IPS-NIHi7 (cell line): ENCODE measurements around the gene ZFHX3.
"Not testable (repeated sequence)": the region's sequence is repeated elsewhere in the genome, so short reads cannot be mapped to it uniquely, and the experiment has no call there.

ENCODE experiments used
- DNase-seq: peaks from one replicate; pipeline ENCODE4 v3.0.0; 2012; ENCODE audit warnings: mixed read lengths; ENCODE audit errors: extremely low spot score

ZFHX3 gene

DNA sequence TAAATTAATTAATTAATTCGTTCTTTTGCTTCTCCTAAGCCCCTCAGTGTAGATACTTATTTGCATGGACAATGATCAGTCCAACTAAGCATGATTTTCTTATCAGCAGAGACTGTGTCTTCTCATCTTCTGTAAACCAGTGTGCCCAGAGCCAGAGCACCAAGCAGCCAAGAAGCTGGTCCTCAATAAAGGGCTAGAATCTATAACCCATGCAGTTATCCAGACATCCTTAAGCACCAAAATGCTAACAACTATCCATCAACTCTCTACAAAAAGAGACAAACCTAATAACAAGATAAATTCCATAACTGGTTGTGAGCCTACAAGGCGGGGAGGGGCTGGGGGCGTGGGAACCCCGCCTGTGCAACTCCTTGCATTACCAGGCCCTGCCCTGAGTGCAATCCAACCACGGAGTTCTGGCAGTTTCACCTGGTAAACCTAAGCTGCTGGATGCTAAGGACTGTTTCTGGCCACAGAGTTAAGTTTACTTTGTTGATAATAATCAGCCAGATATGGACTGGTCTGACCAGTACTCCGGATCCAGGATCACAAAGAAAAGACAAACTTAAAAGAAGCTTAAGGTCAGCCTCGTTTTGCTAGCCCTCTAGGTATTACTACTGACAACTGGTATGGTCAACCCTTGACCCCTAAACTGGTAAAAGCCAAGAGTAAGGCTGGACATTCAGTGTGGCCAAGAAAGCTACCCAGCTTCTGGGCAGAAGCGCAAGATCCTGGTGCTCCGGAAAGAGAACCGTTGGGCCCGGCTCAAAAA is 51.5 kb downstream of the ZFHX3 start:
- DNase-seq: no peak

DNA sequence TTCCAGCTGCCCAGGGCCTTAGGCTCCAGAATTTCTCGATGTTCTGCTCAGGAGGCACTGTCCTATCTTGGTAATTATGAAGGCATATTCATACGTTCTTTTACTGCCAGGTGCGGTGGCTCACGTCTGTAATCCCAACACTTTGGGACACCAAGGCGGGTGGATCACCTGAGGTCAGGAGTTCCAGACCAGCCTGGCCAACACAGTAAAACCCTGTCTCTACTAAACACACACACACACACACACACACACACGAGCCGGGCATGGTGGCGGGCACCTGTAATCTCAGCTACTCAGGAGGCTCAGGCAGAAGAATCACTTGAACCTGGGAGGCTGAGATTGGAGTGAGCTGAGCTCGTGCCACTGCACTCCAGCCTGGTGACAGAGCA is 52.1 kb downstream of the ZFHX3 start:
- not testable (repeated sequence) for DNase-seq

DNA sequence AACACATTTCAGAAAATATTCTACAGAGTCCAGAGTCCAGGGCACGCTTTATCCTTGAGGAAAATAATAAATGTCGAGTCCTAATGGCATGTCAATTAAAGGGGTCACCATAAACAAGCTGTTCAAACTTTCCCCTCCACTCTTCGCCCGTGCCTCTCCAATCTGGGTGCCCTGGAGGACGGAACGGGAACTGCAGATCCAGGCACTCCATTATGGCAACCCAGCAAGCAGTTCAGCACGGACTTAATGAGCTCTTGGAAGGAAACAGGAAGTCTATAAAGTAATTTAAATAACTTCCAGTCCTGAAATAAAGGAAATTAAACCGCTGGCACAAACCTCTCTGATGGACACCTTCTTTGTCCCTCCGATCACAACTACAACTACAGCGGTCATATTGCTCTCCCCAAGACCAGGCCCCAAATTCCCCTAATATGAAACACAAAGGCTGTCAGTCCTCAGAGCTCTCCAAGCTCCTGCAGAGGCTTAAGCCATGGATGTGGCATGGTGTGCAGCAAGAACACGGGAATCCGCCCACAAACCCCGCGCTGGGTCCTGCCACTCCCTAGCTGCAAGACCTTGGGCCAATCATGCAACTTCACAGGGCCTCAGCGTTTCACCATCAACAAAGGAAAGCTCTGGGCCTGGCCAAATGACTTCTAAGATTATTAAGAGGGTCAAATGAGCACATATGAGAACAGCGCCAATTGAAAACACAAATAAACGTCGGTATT is 52.6 kb downstream of the ZFHX3 start:
- DNase-seq: peak; percentile 71

DNA sequence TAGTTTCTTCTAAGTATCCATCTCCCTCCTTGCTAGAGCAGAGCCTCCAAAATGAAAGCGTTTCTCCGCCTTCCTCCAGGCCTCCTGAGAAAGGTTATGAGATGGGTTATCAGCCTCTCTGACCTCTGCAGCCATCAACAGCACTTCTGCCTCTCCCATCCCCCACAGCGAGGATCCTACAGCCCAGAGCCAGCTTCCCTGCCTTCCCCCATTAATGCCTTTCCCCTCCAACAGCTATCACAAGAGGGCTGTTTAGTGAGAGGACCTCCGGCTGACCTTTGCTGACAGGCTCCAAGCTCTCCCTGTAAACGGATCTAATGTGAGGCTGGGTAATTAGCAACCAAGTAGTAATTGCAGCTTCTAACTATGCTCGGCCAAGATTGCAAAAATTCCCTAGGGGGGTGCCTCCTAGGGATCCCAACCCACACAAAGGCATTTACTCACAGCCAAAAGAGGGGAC is 55.8 kb downstream of the ZFHX3 start:
- DNase-seq: peak; percentile 69

DNA sequence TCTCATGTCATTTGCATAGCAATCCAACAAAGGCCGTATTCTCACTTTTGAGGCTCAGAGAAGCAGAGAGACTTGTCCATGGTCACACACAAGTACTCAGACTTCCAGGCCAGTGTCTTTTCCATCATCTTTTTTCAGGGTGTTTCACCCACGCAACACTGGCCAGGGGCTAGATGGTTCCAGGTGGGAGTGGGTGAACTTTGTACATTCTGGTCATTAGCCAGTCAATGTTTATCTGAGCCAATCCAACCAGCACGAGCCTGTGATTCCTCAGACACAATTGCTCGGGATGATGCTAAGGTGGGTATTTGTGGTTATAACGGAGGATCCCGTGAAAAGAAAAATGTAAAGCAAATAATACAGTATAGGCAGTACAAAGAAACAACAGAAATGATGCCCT is 56.3 kb downstream of the ZFHX3 start:
- no peak for DNase-seq

DNA sequence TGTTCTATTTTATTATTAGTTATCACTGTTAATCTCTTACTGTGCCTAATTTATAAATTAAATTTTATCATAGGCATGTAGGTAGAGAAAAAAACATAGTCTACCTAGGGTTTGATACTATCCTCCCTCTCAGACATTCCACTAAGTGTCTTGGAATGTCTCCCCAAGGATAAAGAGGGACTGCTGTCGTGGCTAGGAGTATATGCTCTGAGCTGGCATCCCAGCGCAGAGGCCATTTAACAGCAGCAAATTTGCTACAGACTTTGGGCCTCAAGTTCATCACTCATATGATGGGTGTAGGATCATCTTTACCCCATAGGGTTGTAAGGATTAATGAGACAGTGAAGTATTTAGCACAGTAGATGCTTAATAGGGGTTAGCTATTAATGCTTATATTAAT is 56.7 kb downstream of the ZFHX3 start:
- DNase-seq: no peak

DNA sequence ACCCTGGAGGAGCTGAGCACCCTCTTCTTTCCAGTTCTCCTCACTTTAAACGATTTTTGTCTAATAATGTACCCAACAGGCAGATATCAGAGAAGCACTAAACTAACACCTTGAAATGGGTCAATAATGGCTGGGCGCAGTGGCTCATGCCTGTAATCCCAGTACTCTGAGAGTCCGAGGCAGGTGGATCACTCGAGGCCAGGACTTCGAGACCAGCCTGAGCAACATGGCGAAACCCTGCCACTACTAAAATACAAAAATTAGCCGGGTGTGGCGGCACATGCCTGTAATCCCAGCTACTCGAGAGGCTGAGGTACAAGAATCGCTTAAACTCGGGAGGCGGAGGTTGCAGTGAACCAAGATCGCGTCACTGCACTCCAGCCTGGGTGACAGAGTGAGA is 57.4 kb downstream of the ZFHX3 start:
- DNase-seq: no peak

DNA sequence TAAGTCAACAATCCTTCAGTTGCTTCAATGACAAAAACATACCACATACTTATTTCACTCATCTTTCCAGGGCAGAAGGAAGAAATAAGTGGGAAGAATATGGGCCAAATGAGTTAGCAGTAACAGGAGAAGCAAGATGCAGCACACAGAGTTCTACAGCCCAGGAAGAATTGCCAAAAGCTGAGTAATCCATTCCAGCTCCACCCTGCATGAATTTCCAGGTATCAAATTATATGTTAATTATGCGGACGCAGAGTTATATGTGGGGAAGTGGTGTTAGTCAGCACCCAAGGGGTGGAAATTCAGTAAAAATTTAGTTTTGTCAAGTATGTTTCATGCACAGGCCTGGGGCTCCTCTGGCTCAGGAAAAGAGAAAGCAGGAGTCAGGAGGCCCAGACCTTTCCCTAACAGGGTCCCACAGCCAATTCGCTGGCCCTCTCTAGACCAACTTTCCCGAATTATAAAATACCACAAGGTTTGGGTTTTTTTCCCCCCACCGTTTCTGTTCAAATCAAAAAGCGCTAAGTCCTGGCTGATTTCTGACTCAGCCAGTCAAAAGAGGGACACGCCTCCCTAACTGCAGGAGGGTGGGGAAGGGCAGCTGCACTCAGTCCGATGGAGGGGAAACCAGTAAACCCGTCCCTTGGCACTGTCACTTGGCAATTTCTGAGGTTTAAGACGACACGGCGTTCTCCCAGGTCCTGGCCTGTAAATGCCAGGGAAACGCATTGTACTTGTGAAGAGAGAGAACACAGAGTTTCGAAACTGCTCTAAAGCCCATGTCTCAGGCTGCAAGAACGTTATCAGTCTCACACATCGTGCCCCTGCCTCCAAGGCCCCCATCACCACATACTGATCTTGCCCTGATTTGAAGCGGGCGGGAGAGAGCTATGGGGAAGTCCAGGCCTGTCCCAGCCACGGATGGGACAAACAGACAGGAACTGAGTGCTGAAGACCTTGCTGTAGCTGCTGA is 58.1 kb downstream of the ZFHX3 start:
- peak; percentile 33 for DNase-seq

DNA sequence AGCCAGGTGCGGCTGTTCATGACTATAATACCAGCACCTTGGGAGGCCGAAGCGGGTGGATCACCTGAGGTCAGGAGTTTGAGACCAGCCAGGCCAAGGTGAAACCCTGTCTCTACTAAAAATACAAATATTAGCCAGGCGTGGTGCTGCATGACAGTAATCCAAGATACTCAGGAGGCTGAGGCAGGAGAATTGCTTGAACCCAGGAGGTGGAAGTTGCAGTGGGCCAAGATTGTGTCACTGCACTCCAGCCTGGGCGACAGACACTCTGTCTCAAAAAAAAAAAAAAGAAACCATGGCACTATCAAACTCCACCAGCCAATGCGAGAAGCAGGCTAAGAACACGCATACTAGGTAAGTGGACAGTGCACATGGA is 58.7 kb downstream of the ZFHX3 start:
- DNase-seq: not testable (repeated sequence)

DNA sequence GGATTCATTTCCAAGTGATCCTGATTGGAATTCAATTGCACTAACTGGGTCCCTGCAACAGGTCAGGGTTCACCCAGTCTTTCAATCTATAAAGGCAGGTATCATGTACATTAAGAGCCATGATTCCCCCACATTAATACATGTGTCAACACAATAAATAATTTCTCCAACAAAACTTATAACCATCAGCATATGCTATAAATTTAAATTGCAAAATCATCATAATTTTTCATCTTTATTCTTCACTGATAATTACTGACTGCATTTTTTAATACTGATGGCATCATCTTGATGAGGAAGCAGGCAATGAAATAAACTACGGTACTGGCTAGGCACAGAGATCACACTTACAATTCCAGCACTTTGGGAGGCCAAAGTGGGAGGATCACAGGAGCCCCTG is 59.4 kb downstream of the ZFHX3 start:
- DNase-seq: no peak

DNA sequence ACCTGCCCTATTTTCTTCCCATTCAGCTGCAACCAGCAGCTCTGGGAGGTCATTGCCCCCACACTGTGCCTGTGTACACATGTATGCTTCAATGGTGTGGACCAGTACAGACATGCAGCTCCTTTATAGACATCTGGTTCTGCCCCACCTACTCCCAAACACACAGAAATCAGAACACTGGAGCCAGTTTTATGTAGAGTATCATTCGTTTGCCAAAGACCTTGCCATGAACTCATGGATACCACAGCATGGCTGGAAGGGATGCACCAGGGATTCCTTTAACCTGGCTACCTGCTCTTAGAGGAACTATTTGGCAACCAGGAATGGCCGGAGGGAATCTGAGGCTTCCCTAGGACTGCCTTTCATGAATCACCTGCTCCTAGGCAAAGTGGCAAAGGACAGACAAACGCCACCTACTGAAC is 60.4 kb downstream of the ZFHX3 start:
- no peak for DNase-seq

DNA sequence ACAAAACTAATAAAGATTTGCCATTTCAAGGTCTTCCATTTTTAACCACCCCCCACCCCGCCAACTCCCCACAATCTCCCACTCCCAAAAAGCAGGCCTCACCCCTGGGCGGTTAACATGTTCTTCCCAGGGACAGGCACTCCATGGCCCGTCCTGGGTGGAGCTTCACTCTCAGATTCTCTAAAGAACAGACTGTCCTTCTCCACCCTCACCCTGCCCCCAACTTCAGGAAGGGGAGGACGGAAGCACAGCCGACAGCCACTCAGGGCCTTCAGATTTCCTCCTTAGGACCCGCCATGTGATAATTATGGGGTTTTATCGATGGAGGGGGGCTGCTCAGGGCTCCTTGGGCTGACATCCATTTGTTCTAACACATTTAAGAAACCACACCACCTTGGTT is 61.9 kb downstream of the ZFHX3 start:
- DNase-seq: no peak

DNA sequence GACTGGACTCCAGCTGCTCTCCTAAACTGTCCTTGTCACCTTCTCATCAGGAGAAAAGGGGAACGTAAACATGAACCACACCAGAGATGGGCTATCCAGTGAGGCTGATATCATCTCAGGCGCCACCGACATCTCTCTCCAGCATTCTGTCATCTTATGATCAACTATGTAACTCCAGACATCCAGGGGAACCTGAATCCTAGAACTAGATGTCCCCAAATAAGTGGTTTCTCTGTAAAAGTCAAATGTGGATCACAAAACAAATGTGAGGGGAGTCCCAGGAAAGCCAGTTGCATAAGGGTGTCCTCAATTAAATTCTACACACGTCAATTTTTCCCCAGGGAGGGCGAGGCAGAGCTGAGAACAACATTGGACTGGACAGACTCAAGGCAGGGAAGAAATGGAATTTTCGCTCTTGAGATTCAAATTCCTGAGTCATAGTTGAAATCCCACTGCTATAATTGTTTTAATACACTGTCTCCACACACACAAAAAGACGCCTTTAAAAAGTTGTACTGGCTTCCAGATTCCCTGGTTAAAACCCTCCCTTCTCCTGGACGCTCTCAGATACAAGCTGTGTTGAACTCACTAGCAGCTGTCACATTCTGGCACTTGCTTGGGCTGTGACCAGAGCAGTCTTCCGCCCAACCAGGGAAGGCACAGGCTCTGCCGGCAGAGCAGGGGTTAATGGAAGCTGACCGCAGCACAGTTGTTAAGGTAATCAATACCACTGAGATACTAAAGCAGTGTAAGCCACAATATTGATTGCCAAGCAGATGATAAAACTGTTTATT is 62.6 kb downstream of the ZFHX3 start:
- DNase-seq: no peak

DNA sequence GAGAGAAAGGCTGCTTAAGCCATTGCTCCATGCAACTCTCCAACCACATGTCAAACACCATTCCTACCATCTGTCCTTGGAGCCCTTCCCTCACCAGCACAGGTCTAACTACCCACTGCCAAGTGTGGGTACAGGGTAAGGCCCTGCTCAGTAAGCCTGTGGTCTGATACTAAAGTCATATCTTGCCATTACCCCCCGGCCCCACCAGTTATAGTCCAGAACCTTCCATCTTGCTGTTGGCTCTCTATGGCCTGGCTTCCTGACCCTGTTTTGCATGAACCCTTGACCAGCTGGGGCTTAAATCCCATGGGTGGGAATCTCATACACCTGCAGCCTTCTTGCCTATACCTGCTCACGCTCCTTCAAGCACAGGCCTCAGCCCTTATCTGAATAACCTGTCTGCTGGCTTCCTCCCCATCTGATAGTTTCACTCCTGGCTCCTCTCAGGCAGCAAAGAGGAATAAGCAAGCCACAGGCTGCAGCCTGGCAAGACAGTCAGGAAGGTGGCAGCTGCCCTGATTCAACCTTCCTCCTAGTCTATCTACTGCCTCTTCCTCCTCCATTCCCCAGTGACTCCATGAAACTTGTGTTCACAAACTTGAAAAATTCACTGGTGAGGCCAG is 64.1 kb downstream of the ZFHX3 start:
- DNase-seq: no peak

DNA sequence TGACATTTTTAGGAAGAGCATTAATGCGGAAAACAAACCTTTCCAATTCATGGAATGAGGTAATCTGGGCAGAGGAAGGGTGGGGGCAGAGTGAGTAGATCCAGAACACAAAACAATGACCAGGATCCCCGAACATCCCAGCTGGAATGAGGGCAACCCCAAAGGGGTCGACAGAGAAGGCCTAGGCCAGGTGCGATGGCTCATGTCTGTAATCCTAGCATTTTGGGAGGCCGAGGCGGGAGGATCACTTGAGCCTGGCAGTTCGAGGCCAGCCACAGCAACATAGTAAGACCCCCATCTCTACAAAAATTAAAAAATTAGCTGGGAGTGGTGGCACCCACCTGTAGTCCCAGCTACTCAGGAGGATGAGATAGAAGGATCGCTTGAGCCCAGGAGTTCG is 64.7 kb downstream of the ZFHX3 start:
- no peak for DNase-seq

DNA sequence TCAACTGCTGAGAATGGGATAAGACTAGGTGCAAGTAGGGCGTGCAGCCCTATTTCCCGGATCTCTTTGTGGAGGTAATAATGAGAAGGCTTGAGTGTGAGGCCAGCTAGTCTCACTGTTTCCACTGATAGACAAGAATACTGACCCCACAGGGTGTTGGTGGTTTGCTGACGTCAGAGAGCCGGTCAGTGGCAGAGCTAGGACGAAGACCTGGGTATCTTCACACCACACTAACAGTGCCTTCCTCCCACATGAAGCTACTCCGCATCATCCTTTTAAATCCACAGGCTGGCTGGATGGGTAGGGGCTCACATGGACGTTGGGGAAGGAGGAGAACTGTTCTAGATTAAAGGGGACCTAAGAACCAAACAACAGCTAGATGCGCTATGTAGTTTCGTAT is 68.0 kb downstream of the ZFHX3 start:
- no peak for DNase-seq

DNA sequence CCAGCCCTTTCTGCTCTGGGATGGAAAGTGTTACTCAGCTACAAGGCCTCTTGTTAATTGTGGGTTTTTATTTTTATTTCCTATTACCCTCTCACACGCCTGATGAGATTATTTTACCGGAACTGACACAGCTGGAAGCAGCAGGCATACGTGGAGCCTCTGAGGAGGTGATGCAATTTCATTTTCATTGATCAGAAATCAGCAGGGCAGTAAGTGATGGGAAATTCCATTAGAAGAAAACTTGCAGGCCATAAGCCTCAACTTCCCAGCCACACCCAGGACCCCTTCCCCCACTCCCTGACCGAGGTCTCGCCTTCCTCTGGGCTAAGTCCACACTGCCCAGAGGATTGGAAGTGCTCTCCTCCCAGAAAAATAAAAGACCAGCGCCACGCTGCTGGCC is 69.7 kb downstream of the ZFHX3 start:
- no peak for DNase-seq

DNA sequence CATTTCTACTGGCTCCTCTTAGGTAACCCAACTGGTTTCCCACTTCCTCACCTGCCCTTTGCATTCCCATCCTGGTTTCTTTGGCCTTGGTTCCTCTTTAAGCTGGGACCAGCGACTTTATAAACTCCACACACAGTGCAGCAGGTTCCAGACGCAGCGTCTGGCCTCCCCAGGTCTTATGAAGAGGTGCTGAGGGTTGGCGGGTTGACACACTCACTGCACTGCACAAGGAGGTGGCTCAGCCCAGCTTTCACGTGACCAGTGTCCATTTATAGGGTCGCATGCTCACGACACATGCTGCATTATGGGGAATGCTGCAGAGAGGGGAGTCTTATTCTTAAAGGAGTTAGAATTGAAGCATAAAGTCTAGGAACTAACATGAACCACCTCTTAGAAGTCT is 70.8 kb downstream of the ZFHX3 start:
- DNase-seq: no peak

DNA sequence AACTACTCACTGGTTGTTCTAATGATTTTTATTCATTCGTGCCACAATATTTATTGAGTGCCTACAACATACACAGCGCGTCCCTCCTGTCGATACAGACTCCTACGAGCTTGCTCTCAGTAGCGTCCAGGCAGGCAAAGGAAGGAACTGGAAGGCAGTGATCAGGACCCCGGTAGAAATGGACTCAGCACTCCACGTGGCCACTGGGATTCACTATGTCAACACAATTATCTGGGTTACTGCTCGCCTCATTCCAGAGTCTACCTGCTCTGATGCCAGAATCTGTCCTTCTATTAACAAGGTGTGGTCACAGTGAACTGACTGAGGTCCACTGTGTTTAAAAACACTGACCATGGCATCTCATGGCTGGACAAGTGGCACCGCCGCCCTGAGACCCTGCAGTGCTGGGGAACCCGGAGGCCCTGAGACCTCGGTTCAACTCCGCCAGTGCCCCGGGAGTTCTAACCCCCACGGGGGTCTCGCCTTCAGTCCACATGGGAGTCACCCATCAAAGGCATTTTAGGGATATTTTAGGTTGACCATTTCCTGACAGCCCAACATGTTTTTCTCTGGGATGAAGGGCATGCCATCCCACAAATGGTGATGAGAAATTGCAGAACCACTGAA is 71.4 kb downstream of the ZFHX3 start:
- DNase-seq: no peak

DNA sequence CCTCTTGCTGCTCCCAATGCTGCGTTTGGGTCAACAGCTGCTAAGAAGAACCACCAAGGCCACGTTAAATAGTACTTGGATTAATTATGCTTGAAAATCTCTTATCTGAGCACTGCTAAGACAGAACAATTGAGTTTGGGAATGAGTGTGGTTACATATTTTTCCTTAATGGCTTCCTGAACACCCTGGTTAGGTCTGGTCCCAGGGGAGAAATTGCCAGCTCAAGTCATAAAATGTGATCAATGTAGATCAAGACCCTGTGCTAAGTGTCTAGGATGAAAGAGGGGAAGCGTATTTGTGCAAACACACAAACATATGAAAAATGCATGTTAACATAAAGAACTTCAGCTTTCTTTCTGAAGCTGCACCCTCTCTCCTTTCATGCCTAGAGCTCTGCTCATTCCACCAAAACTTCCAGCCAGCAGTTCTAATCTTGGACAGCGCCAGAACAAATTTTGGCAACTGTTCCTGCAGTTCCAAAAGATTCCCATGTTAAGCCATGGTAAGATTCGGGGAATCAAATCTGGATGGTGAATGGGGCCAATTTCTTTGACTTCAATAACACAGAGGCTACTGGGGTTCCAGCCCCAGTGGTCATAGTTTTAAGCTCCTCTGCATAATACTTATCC is 72.0 kb downstream of the ZFHX3 start:
- no peak for DNase-seq
